HG02763 (cell line): Measurements from ENCODE around the gene INO80B.
"Not testable (repeated sequence)": the region's sequence is repeated elsewhere in the genome, so short reads cannot be mapped to it uniquely, and the experiment has no call there.

Experiments
- ATAC-seq: cut with Tn5 transposase; IDR thresholded peaks from one replicate; pipeline ENCODE4 v1.9.1; 2021; ENCODE audit warnings: mild to moderate bottlenecking, moderate library complexity; ENCODE audit not compliant: unreplicated experiment

INO80B gene

GRCh38 chr2:74454654-74455511 is at the start of gene INO80B:
TSS of gene INO80B (plus strand) at chr2:74455087. CDS start at chr2:74455117, 30 bp downstream.
- ATAC-seq: peak; percentile 34

- no peak for ATAC-seq
Measured at GRCh38 chr2:74406035-74406434, 48.9 kb upstream of the INO80B start.

GRCh38 chr2:74407682-74408081 is 47.2 kb upstream of the INO80B start:
- ATAC-seq: no peak

- no peak for ATAC-seq
Measured at GRCh38 chr2:74413001-74413698, 41.7 kb upstream of the INO80B start.

- ATAC-seq: no peak
Measured at GRCh38 chr2:74414441-74414840, 40.4 kb upstream of the INO80B start.

GRCh38 chr2:74414881-74415761 is 39.8 kb upstream of the INO80B start:
- ATAC-seq: no peak

GRCh38 chr2:74415762-74416395 is 39.0 kb upstream of the INO80B start:
- ATAC-seq: no peak

GRCh38 chr2:74416778-74417177 is 38.1 kb upstream of the INO80B start:
- no peak for ATAC-seq

GRCh38 chr2:74417197-74417596 is 37.7 kb upstream of the INO80B start:
- no peak for ATAC-seq

GRCh38 chr2:74417763-74418162 is 37.1 kb upstream of the INO80B start:
- no peak for ATAC-seq

GRCh38 chr2:74418312-74418711 is 36.6 kb upstream of the INO80B start:
- no peak for ATAC-seq

- ATAC-seq: no peak
Measured at GRCh38 chr2:74419345-74419744, 35.5 kb upstream of the INO80B start.

- ATAC-seq: no peak
Measured at GRCh38 chr2:74420006-74420405, 34.9 kb upstream of the INO80B start.

- not testable (repeated sequence) for ATAC-seq
Measured at GRCh38 chr2:74420443-74421103, 34.3 kb upstream of the INO80B start.

GRCh38 chr2:74421221-74421870 is 33.5 kb upstream of the INO80B start, which contains the start of the genes C2orf81 and WDR54:
TSS of gene C2orf81 (minus strand) at chr2:74421619. CDS start at chr2:74421560, 59 bp downstream.
TSS of gene WDR54 (plus strand) at chr2:74421730. CDS start at chr2:74422154, 424 bp downstream.
- ATAC-seq: peak; percentile 91

- no peak for ATAC-seq
Measured at GRCh38 chr2:74423231-74424095, 31.4 kb upstream of the INO80B start.

GRCh38 chr2:74424139-74424992 is 30.5 kb upstream of the INO80B start:
- no peak for ATAC-seq
